Neuronal stem cell (in vitro differentiated cells): ENCODE results near the gene RBCK1.
"Not testable (repeated sequence)": the region's sequence is repeated elsewhere in the genome, so short reads cannot be mapped to it uniquely, and the experiment has no call there.

Source experiments
- DNase-seq: peaks from one replicate; pipeline ENCODE4 v3.0.0-alpha.2; 2013; ENCODE audit warnings: low spot score
- H2AFZ ChIP-seq: one replicate; pipeline ENCODE4 v1.6.1; 2013; ENCODE audit warnings: mild to moderate bottlenecking, low read length, inconsistent platforms
- H2AK5ac ChIP-seq: 2 replicates; pipeline ENCODE4 v1.6.1; 2013; ENCODE audit warnings: low read depth, mild to moderate bottlenecking, inconsistent platforms, low read length, moderate library complexity, mixed read lengths
- H2BK120ac ChIP-seq: 2 replicates; pipeline ENCODE4 v1.6.1; 2013; ENCODE audit warnings: low read depth, mild to moderate bottlenecking, inconsistent platforms, low read length, moderate library complexity, mixed read lengths
- H2BK12ac ChIP-seq: one replicate; pipeline ENCODE4 v1.6.1; 2013; ENCODE audit warnings: low read length, inconsistent platforms
- H2BK15ac ChIP-seq: 2 replicates; pipeline ENCODE4 v1.6.1; 2013; ENCODE audit warnings: mild to moderate bottlenecking, low read length, inconsistent platforms, mixed read lengths
- H2BK5ac ChIP-seq: one replicate; pipeline ENCODE4 v1.6.1; 2013; ENCODE audit warnings: inconsistent platforms, mild to moderate bottlenecking, low read length, moderate library complexity
- H3K14ac ChIP-seq: one replicate; pipeline ENCODE4 v1.6.1; 2013; ENCODE audit warnings: low read length, inconsistent platforms
- H3K18ac ChIP-seq: 2 replicates; pipeline ENCODE4 v1.6.1; 2013; ENCODE audit warnings: low read length, inconsistent platforms
- H3K23ac ChIP-seq: 2 replicates; pipeline ENCODE4 v1.6.1; 2013; ENCODE audit warnings: low read depth, mild to moderate bottlenecking, mixed read lengths, low read length, inconsistent platforms; ENCODE audit not compliant: poor library complexity
- H3K27ac ChIP-seq: replicated peaks from 3 replicates; pipeline ENCODE4 v1.5.1; 2013; ENCODE audit warnings: low read length, inconsistent platforms
- H3K27me3 ChIP-seq, 3 experiments: 2 replicates each; pipeline ENCODE4 v1.6.1; 2013; ENCODE audit warnings: low read length in 3 of 3, mild to moderate bottlenecking in 2 of 3, inconsistent platforms in 1 of 3, low read depth in 1 of 3, mixed read lengths in 1 of 3, moderate library complexity in 1 of 3; ENCODE audit not compliant: control insufficient read depth in 3 of 3, insufficient read depth in 3 of 3
- H3K36me3 ChIP-seq, 2 donors: replicated peaks in 1 of 2; 2 replicates each; pipeline ENCODE4 v1.6.1; 2013; ENCODE audit warnings: low read length in 2 of 2; ENCODE audit not compliant: control insufficient read depth in 2 of 2, insufficient read depth in 2 of 2
- H3K4ac ChIP-seq: 2 replicates; pipeline ENCODE4 v1.6.1; 2013; ENCODE audit warnings: inconsistent platforms, mild to moderate bottlenecking, low read length, moderate library complexity
- H3K4me1 ChIP-seq, 2 donors: 1 replicate in 1 of 2; 2 replicates in 1 of 2; pipeline ENCODE4 v1.6.1; 2013; ENCODE audit warnings: low read length in 2 of 2, low read depth in 1 of 2; ENCODE audit not compliant: control insufficient read depth in 2 of 2, insufficient read depth in 1 of 2
- H3K4me2 ChIP-seq: one replicate; pipeline ENCODE4 v1.6.1; 2013; ENCODE audit warnings: mild to moderate bottlenecking, low read length, inconsistent platforms; ENCODE audit not compliant: insufficient read depth, poor library complexity, severe bottlenecking
- H3K4me3 ChIP-seq, 2 donors: 2 replicates each; pipeline ENCODE4 v1.5.1; 2013; ENCODE audit warnings: low read length in 2 of 2, mild to moderate bottlenecking in 2 of 2, inconsistent platforms in 1 of 2, moderate library complexity in 1 of 2
- H3K79me1 ChIP-seq: one replicate; pipeline ENCODE4 v1.6.1; 2013; ENCODE audit warnings: low read depth, mild to moderate bottlenecking, inconsistent platforms, low read length, moderate library complexity
- H3K9ac ChIP-seq: one replicate; pipeline ENCODE4 v1.6.1; 2013; ENCODE audit warnings: mild to moderate bottlenecking, low read depth, low read length, inconsistent platforms; ENCODE audit not compliant: poor library complexity
- H3K9me3 ChIP-seq, 2 donors: replicated peaks in 1 of 2; 2 replicates each; pipeline versions ENCODE3 to v1.6.1; 2013; ENCODE audit warnings: low read length in 2 of 2, mild to moderate bottlenecking in 2 of 2, inconsistent platforms in 1 of 2, low read depth in 1 of 2, mixed read lengths in 1 of 2, moderate library complexity in 1 of 2; ENCODE audit not compliant: control insufficient read depth in 2 of 2, insufficient read depth in 1 of 2
- H4K8ac ChIP-seq: one replicate; pipeline ENCODE4 v1.6.1; 2013; ENCODE audit warnings: low read depth, mild to moderate bottlenecking, inconsistent platforms, low read length, moderate library complexity
- H4K91ac ChIP-seq: one replicate; pipeline ENCODE4 v1.6.1; 2013; ENCODE audit warnings: low read length, low read depth, mild to moderate bottlenecking, inconsistent platforms; ENCODE audit not compliant: poor library complexity
- WGBS, 2 donors: extraction: QIAGEN DNeasy Blood & Tissue Kit; methylation state at CpG; one replicate each; pipeline ENCODE4 v1.1.7; 2013; ENCODE audit warnings: missing lambda C conversion rate in 2 of 2, mixed read lengths in 1 of 2; ENCODE audit not compliant: insufficient read length in 2 of 2, insufficient replicate concordance in 1 of 2; ENCODE audit errors: extremely low coverage in 2 of 2; 5-methylcytosine and 5-hydroxymethylcytosine counted together

Gene RBCK1

DNA sequence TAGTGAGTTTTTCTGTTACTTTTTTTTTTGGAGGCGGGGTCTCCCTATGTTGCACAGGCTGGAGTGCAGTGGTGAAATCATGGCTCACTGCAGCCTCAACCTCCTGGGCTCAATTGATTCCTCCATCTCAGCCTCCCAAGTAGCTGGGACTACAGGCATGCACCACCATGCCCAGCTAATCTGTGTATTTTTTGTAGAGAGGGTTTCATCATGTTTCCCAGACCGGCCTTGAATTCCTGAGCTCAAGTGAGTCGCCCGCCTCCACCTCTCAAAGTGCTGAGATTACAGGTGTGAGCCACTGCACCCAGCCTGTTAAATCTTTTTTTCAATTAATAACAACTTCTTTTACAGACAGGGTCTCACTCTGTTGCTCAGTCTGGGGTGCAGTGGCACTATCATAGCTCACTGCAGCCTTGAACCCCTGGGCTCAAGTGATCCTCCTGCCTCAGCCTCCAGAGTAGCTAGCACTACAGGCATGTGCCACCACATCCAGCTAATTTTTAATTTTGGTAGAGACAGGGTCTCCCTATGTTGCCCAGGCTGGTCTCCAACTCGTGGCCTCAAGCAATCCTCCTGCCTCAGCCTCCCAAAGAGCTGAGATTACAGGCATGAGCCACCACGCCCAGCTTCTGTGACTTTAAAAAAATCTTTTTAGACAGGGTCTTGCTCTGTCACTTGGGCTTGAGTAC, 68.6 kb downstream of the RBCK1 start:
- peaks cover 10 to 18% of the 10 kb centered on the region in 2 donors for H3K9me3 ChIP-seq

DNA sequence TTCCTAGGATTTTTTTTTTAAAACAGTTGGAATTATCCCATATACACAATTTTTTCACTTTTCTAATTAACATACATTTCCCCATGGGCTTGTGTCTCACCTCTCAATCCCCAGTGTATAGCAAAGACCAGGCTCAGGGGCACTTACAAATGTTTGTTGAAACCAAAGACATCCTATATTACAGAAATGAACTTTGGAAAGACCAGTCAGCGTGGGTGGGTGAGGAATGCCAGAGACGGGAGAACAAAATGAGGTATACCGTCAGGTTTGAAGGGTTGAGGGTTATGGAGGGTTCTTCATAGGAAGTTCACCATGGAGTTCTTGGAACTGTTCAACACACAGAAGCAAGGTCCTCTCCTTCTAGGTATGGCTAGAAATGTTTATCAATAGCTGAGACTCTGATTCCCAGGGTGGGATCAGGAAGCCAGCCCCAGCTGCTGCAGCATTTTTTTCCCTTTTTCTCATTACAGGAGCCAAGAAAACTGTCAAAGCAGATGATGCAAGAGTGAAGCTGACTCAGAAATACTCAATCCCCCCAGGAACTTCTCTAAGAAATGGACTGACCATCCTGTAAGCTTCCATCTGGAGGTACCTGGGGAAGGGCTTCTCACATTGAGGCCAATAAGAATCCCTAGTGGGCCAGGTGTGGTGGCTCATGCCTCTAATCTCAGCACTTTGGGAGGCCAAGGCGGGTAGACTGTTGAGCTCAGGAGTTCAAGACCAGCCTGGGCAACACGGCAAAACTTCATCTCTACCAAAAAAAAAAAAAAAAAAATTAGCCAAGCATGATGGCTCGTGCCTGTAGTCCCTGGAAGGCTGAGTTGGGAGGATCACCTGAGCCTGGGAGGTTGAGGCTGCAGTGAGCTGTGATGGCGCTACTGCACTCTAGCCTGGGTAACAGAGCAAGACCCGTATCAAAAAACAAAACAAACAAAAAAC, 70.2 kb downstream of the RBCK1 start:
- Histone ChIP-seq H3K23ac (no peak overlapping the region), H3K79me1 (no peaks in the 10 kb centered on the region), H3K4me3 (no peak overlapping the region), H4K8ac (no peak overlapping the region), H3K9ac (no peak overlapping the region), H3K4me2 (no peak overlapping the region), H3K27ac (no peak overlapping the region), H3K9me3 (peaks cover 3 to 6% of the 10 kb centered on the region in 2 donors), H2BK120ac (no peak overlapping the region), H2BK12ac (no peak overlapping the region), H3K14ac (no peak overlapping the region), H2BK5ac (no peak overlapping the region), H3K18ac (no peak overlapping the region), H4K91ac (no peak overlapping the region), H3K27me3 (no peaks in the 10 kb centered on the region), H2AFZ (no peak overlapping the region), H3K36me3 (peaks cover 30 to 97% of the 10 kb centered on the region in 2 donors), H2AK5ac (no peak overlapping the region), H3K4ac (no peak overlapping the region), H2BK15ac (no peak overlapping the region), H3K4me1 (no peaks in the 10 kb centered on the region)
- WGBS, 2 donors = no CpG with 5 or more reads among the region's 8 CpGs
- no peak for DNase-seq

More for the DNA sequence above, 68.6 kb downstream of the RBCK1 start:
- not testable (repeated sequence) for H2BK12ac ChIP-seq, H2BK5ac ChIP-seq, H3K4me1 ChIP-seq, H2AK5ac ChIP-seq, H4K91ac ChIP-seq, H2BK120ac ChIP-seq, H3K9ac ChIP-seq, H3K79me1 ChIP-seq, H3K27me3 ChIP-seq, H3K4me3 ChIP-seq, H3K23ac ChIP-seq, H2AFZ ChIP-seq, H4K8ac ChIP-seq, H2BK15ac ChIP-seq, H3K4ac ChIP-seq, DNase-seq, H3K14ac ChIP-seq, H3K18ac ChIP-seq, H3K4me2 ChIP-seq, H3K27ac ChIP-seq
- H3K36me3 ChIP-seq = peaks cover 21 to 85% of the 10 kb centered on the region in 2 donors
- WGBS, 2 donors = no CpG with 5 or more reads among the region's 6 CpGs

DNA sequence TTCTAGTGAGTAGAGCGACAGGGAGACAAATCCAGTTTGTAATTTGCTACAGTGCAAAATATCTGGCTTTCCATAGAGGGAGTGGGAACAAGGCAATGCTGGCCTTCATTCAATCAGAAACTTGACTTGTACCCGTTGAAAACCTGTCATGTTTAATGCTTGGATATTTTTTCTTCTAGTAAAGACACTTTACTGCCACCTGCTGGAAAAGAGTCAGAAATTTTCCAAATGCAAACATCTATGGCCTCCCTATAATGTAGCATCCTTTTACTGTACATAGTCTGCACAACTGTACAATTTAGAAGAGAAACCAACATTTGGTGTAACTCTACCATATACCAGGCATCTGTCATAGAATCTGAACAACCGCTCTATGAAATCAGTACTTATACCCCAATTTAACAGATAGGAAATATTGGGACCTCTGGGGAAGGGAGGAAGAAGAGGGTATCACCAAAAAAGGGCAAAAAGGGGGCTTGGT, 70.9 kb downstream of the RBCK1 start:
- Histone ChIP-seq H3K4ac (no peak overlapping the region), H2BK15ac (no peak overlapping the region), H2BK5ac (no peak overlapping the region), H2BK12ac (no peak overlapping the region), H3K9me3 (peaks cover 0 to 3% of the 10 kb centered on the region in 2 donors), H3K23ac (no peak overlapping the region), H3K4me1 (no peaks in the 10 kb centered on the region), H3K18ac (no peak overlapping the region), H3K4me2 (no peak overlapping the region), H3K27ac (no peak overlapping the region), H3K27me3 (no peaks in the 10 kb centered on the region), H2BK120ac (no peak overlapping the region), H3K79me1 (no peaks in the 10 kb centered on the region), H4K91ac (no peak overlapping the region), H2AFZ (no peak overlapping the region), H3K4me3 (no peak overlapping the region), H3K14ac (no peak overlapping the region), H3K9ac (no peak overlapping the region), H4K8ac (no peak overlapping the region), H2AK5ac (no peak overlapping the region), H3K36me3 (peaks cover 33 to 97% of the 10 kb centered on the region in 2 donors)
- DNase-seq = peak; percentile 14
- no CpG with 5 or more reads among the region's 3 CpGs for WGBS, 2 donors

DNA sequence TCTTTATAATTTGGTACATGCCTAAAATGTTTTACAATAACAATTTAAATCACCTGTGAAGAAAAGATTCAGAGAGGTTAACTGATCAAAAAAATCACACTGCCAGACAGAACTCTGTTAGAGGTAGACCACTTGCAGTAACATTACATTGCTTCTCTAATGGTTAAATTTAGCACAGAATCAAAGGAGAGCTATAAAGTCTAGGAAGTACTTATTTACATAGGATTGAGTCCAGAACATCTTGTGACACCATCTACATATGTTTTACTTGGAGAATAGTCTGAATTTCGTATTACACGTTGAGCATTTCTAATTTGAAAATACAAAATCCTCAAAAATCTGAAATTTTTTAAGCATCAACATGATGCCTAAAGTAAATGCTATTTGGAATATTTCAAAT, 71.4 kb downstream of the RBCK1 start:
- no peak overlapping the region for H3K27ac ChIP-seq
- WGBS, 2 donors = no CpG with 5 or more reads among the region's 2 CpGs

More for the DNA sequence above, 71.4 kb downstream of the RBCK1 start:
- Histone ChIP-seq H3K36me3 (peaks cover 37 to 98% of the 10 kb centered on the region in 2 donors), H3K9me3 (no peaks in the 10 kb centered on the region), H3K4me3 (no peak overlapping the region), H4K91ac (no peak overlapping the region), H3K4me1 (no peaks in the 10 kb centered on the region), H2BK12ac (no peak overlapping the region), H3K23ac (no peak overlapping the region), H2AFZ (no peak overlapping the region), H2BK5ac (no peak overlapping the region), H3K4me2 (no peak overlapping the region), H3K9ac (no peak overlapping the region), H3K27me3 (no peaks in the 10 kb centered on the region), H3K4ac (no peak overlapping the region), H2AK5ac (no peak overlapping the region), H4K8ac (no peak overlapping the region), H3K14ac (no peak overlapping the region), H2BK120ac (no peak overlapping the region), H3K79me1 (no peaks in the 10 kb centered on the region), H2BK15ac (no peak overlapping the region), H3K18ac (no peak overlapping the region)
- no peak for DNase-seq
